B cell (primary cell): Measurements from ENCODE around the gene PHF20. TPM values are rescaled to one million over a fixed set of nuclear protein-coding genes. Genes with fewer than 3 reads are reported as not detected.

Source experiments
- ATAC-seq: fragments of 200-7000 bp; cut with Tn5 transposase; one replicate; pipeline ENCODE4 v1.10.0; 2021; ENCODE audit warnings: low read depth, mild to moderate bottlenecking, moderate number of reproducible peaks, moderate library complexity
- CTCF ChIA-PET: fragments of 350-600 bp; sonication (Branson Sonifier 250); formaldehyde crosslinking; loops from one replicate; lab custom pipeline; 2021; ENCODE audit warnings: antibody characterized with exemption, inconsistent platforms; lab: Charles Lee
- POLR2A ChIA-PET: fragments of 350-600 bp; sonication (Branson Sonifier 250); formaldehyde crosslinking; loops from one replicate; lab custom pipeline; 2021; ENCODE audit warnings: antibody characterized with exemption; lab: Charles Lee
- DNase-seq: peaks from one replicate; pipeline ENCODE4 v3.0.0; 2013
- H2AFZ ChIP-seq: 2 replicates; pipeline ENCODE4 v1.6.1; 2012; ENCODE audit warnings: mild to moderate bottlenecking, low read depth, low read length; ENCODE audit not compliant: insufficient read depth, poor library complexity, severe bottlenecking
- H3K27ac ChIP-seq, 2 donors: 1 replicate in 1 of 2; 2 replicates in 1 of 2; pipeline ENCODE4 v1.5.1; 2012 to 2013; ENCODE audit warnings: low read length in 2 of 2, mild to moderate bottlenecking in 2 of 2, moderate library complexity in 1 of 2
- H3K27me3 ChIP-seq, 4 experiments: fragments of 200-600 bp in 1 of 4; sonication (generic) in 1 of 4; replicated peaks in 1 of 4; 1 replicate in 2 of 4; 2 replicates in 2 of 4; pipeline versions ENCODE4 v1.6.1 to v1.7.0; 2013 to 2016; ENCODE audit warnings: low read length in 3 of 4, mild to moderate bottlenecking in 2 of 4, mixed read lengths in 1 of 4, moderate library complexity in 1 of 4; ENCODE audit not compliant: insufficient read depth in 4 of 4, control insufficient read depth in 3 of 4; ENCODE audit errors: control extremely low read depth in 1 of 4
- H3K36me3 ChIP-seq, 2 experiments: replicated peaks in 1 of 2; 1 replicate in 1 of 2; 2 replicates in 1 of 2; pipeline versions ENCODE4 v1.6.1 to v1.7.1; 2013; ENCODE audit warnings: low read length in 1 of 2; ENCODE audit not compliant: insufficient read depth in 2 of 2, control insufficient read depth in 1 of 2; ENCODE audit errors: control extremely low read depth in 1 of 2, extremely low read depth in 1 of 2
- H3K4me1 ChIP-seq, 2 donors: fragments of 200-600 bp in 1 of 2; sonication (generic) in 1 of 2; 1 replicate in 1 of 2; 2 replicates in 1 of 2; pipeline versions ENCODE4 v1.5.1 to v1.6.1; 2013 to 2017; ENCODE audit warnings: low read length in 2 of 2; ENCODE audit not compliant: control insufficient read depth in 2 of 2, insufficient read depth in 2 of 2
- H3K4me2 ChIP-seq: replicated peaks from 2 replicates; pipeline ENCODE3; 2012; ENCODE audit warnings: mild to moderate bottlenecking, low read depth, low read length; ENCODE audit not compliant: poor library complexity, severe bottlenecking
- H3K4me3 ChIP-seq, 5 experiments: fragments of 200-600 bp in 1 of 5; sonication (generic) in 1 of 5; 1 replicate in 3 of 5; 2 replicates in 2 of 5; pipeline versions ENCODE4 v1.5.1 to v1.7.0; 2011 to 2016; ENCODE audit warnings: low read length in 4 of 5, mild to moderate bottlenecking in 4 of 5, low read depth in 2 of 5, control low read depth in 1 of 5, moderate library complexity in 1 of 5; ENCODE audit not compliant: insufficient read depth in 1 of 5; ENCODE audit errors: control extremely low read depth in 1 of 5, extremely low read depth in 1 of 5
- H3K79me2 ChIP-seq: fragments of 200-600 bp; sonication (generic); one replicate; pipeline ENCODE4 v1.6.0; 2016; ENCODE audit warnings: low read length; ENCODE audit not compliant: control insufficient read depth, insufficient read depth
- H3K9ac ChIP-seq: fragments of 200-600 bp; sonication (generic); 2 replicates; pipeline ENCODE4 v1.6.1; 2017; ENCODE audit warnings: mild to moderate bottlenecking, low read length, moderate library complexity
- H3K9me3 ChIP-seq, 3 donors: one replicate each; pipeline versions ENCODE4 v1.6.1 to v1.7.1; 2013; ENCODE audit warnings: low read length in 2 of 3; ENCODE audit not compliant: control insufficient read depth in 2 of 3, insufficient read depth in 1 of 3; ENCODE audit errors: control extremely low read depth in 1 of 3
- H4K20me1 ChIP-seq: 2 replicates; pipeline ENCODE4 v1.6.0; 2012; ENCODE audit warnings: mild to moderate bottlenecking, low read length; ENCODE audit not compliant: insufficient read depth, control insufficient read depth, poor library complexity, severe bottlenecking
- H3K27ac Mint-ChIP-seq: one replicate; pipeline ENCODE4 v1.8.0; 2021; ENCODE audit warnings: mixed read lengths
- H3K27me3 Mint-ChIP-seq: one replicate; pipeline ENCODE4 v1.8.0; 2021; ENCODE audit warnings: mixed read lengths
- H3K4me1 Mint-ChIP-seq: one replicate; pipeline ENCODE4 v1.8.0; 2021; ENCODE audit warnings: mixed read lengths
- H3K4me3 Mint-ChIP-seq: one replicate; pipeline ENCODE4 v1.8.0; 2021; ENCODE audit warnings: mixed read lengths
- H3K9me3 Mint-ChIP-seq: one replicate; pipeline ENCODE4 v1.8.0; 2022; ENCODE audit warnings: mixed read lengths; ENCODE audit not compliant: insufficient read depth
- CTCF ChIP-seq: fragments of 200-600 bp; IDR thresholded peaks from one replicate; pipeline ENCODE4 v1.8.0; 2022; ENCODE audit warnings: antibody characterized with exemption, mild to moderate bottlenecking
- EZH2 ChIP-seq: IDR thresholded peaks from 2 replicates; pipeline ENCODE4 v1.6.1; 2012; ENCODE audit warnings: borderline replicate concordance, low read depth, mild to moderate bottlenecking, moderate library complexity, low read length; ENCODE audit not compliant: insufficient read depth, poor library complexity, severe bottlenecking
- WGBS: methylation state at CpG from one replicate; pipeline ENCODE4 v1.1.5; 2013; ENCODE audit warnings: missing lambda C conversion rate; ENCODE audit not compliant: insufficient coverage; 5-methylcytosine and 5-hydroxymethylcytosine counted together
- intact Hi-C: fragments of 100-400 bp; cut with micrococcal nuclease; formaldehyde crosslinking; loops from one replicate; pipeline ENCODE4 v1.10.0; 2022
- polyA plus RNA-seq: library from polyadenylated mRNA; depleted of rRNA; stranded (reverse); fragments of >200 nt; gene quantifications from 2 replicates; pipeline ENCODE4 v1.2.3, GENCODE V29; 2012
- total RNA-seq, 2 donors: library from RNA; stranded (reverse); fragments of 120-200 nt in 1 of 2; gene quantifications; 1 replicate in 1 of 2; 2 replicates in 1 of 2; pipeline versions ENCODE4 v1.2.3 to v1.2.4, GENCODE V29; 2013 to 2022

Gene PHF20
- total and polyA plus RNA-seq, 2 donors (not counting 1 experiment from before 2014, with no cell fraction given): 53.6 to 92.3 TPM

DNA sequence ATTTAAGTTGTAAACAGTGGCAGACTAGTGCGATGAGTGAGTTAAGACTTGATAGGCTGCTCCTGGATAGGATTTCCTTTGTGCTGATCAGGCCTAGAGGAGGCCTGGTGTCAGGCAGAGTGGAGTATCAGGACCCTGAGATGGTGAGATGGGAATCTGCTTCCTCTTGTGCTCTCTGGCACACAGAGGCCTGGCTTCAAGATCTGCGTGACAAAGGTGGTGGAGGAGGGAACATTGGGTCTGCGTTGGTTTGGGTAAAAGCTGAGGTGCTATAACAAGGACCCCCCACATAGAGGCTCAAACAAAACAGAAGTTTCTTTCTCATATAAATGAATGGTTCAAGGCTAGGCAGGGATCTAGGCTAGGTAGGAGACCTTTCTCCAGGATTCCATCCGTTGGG, 162.2 kb downstream of the PHF20 start:
- no peak overlapping the region for H3K4me3 ChIP-seq
- DNase-seq (no peak), ATAC-seq (no peak)
- 100% methylated on average over 2 of the region's 4 CpGs for WGBS
- peaks cover 17% of the 10 kb centered on the region for H3K79me2 ChIP-seq
- ChIA-PET POLR2A (no interaction called here), CTCF (no interaction called here)
- H3K27me3 ChIP-seq: no peaks in the 10 kb centered on the region
- H3K36me3 ChIP-seq: peaks cover 4 to 61% of the 10 kb centered on the region in 2 experiments
- no peak overlapping the region for H2AFZ ChIP-seq
- no peak overlapping the region for H3K27ac ChIP-seq
- intact Hi-C loops: no loop called here
- no peak for TF ChIP-seq CTCF
- no peak for TF ChIP-seq EZH2
- H3K4me2 ChIP-seq: no peak overlapping the region
- Mint-ChIP-seq H3K4me1 (no peaks in the 10 kb centered on the region), H3K27ac (no peak overlapping the region), H3K4me3 (no peak overlapping the region), H3K27me3 (no peaks in the 10 kb centered on the region), H3K9me3 (no peaks in the 10 kb centered on the region)
- H3K9ac ChIP-seq: no peak overlapping the region
- H3K4me1 ChIP-seq: no peaks in the 10 kb centered on the region
- H3K9me3 ChIP-seq: no peaks in the 10 kb centered on the region
- H4K20me1 ChIP-seq: peaks cover 8% of the 10 kb centered on the region

- Mint-ChIP-seq H3K27me3 (no peaks in the 10 kb centered on the region), H3K4me3 (no peak overlapping the region), H3K27ac (no peak overlapping the region), H3K9me3 (no peaks in the 10 kb centered on the region), H3K4me1 (no peaks in the 10 kb centered on the region)
- Histone ChIP-seq H3K27ac (no peak overlapping the region), H3K36me3 (peaks cover 0 to 68% of the 10 kb centered on the region in 2 experiments), H3K9ac (no peak overlapping the region), H3K79me2 (peaks cover 10% of the 10 kb centered on the region), H2AFZ (no peak overlapping the region), H3K27me3 (no peaks in the 10 kb centered on the region), H3K9me3 (no peaks in the 10 kb centered on the region), H4K20me1 (peaks cover 3% of the 10 kb centered on the region), H3K4me3 (no peak overlapping the region), H3K4me2 (no peak overlapping the region), H3K4me1 (no peaks in the 10 kb centered on the region)
- intact Hi-C loops: no loop called here
- ChIA-PET POLR2A (no interaction called here), CTCF (interaction anchor here (0.6 kb wide), 1 partner anchor 1020 kb away, joined by 3 read pairs; no protein-coding TSS in a partner anchor)
- ATAC-seq (no peak), DNase-seq (no peak)
- WGBS: no CpG with 5 or more reads among the region's 3 CpGs
- no peak for TF ChIP-seq CTCF
- TF ChIP-seq EZH2: no peak
Observed at GRCh38 chr20:35939264-35939663, 167.4 kb downstream of the PHF20 start.
